Chondrocyte (in vitro differentiated cells): ENCODE measurements around the gene KIAA1549. TPM values are rescaled to one million over a fixed set of nuclear protein-coding genes. Genes with fewer than 3 reads are reported as not detected.

Experiments
- DNase-seq: peaks from one replicate; pipeline ENCODE4 v3.0.0; 2021; ENCODE audit warnings: mixed read lengths, low spot score
- H3K27ac Mint-ChIP-seq: one replicate; pipeline ENCODE4 v1.8.0; 2021; ENCODE audit warnings: mild to moderate bottlenecking, moderate library complexity, mixed read lengths; ENCODE audit not compliant: unreplicated experiment
- H3K27me3 Mint-ChIP-seq: 2 replicates; pipeline ENCODE4 v1.8.0; 2021; ENCODE audit warnings: low read depth, mixed read lengths
- H3K36me3 Mint-ChIP-seq: 2 replicates; pipeline ENCODE4 v1.8.0; 2021; ENCODE audit warnings: low read depth, mixed read lengths
- H3K4me1 Mint-ChIP-seq: 2 replicates; pipeline ENCODE4 v1.8.0; 2021; ENCODE audit warnings: low read depth, mild to moderate bottlenecking, mixed read lengths
- H3K4me3 Mint-ChIP-seq: one replicate; pipeline ENCODE4 v1.8.0; 2021; ENCODE audit warnings: mild to moderate bottlenecking, moderate library complexity, mixed read lengths; ENCODE audit not compliant: unreplicated experiment
- H3K9me3 Mint-ChIP-seq: 2 replicates; pipeline ENCODE4 v1.8.0; 2021; ENCODE audit warnings: low read depth, mixed read lengths
- CTCF ChIP-seq: fragments of 200-600 bp; sonication (generic); IDR thresholded peaks from 2 replicates; pipeline ENCODE4 v1.5.0; 2021; ENCODE audit warnings: antibody characterized with exemption, mild to moderate bottlenecking, moderate library complexity
- total RNA-seq: library from RNA; stranded (reverse); gene quantifications from 3 replicates; pipeline ENCODE4 v1.2.1, GENCODE V29; 2021

KIAA1549 gene
- total RNA-seq, 1 donor from 2014 or later = 9.2 TPM

- Mint-ChIP-seq H3K27ac (no peak overlapping the region), H3K36me3 (peaks cover 15% of the 10 kb centered on the region), H3K9me3 (no peaks in the 10 kb centered on the region), H3K27me3 (no peaks in the 10 kb centered on the region), H3K4me3 (no peak overlapping the region), H3K4me1 (peaks cover 14% of the 10 kb centered on the region)
- TF ChIP-seq CTCF = no peak
- no peak for DNase-seq
Measured at GRCh38 chr7:138902161-138902560, 79.0 kb downstream of the KIAA1549 start.

GRCh38 chr7:138900035-138900828 lies 81.0 kb downstream of the KIAA1549 start:
- H3K27me3 Mint-ChIP-seq = no peaks in the 10 kb centered on the region
- DNase-seq = no peak
- H3K4me1 Mint-ChIP-seq = peaks cover 14% of the 10 kb centered on the region
- H3K9me3 Mint-ChIP-seq = no peaks in the 10 kb centered on the region
- peaks cover 14% of the 10 kb centered on the region for H3K36me3 Mint-ChIP-seq
- H3K27ac Mint-ChIP-seq = no peak overlapping the region
- no peak overlapping the region for H3K4me3 Mint-ChIP-seq
- TF ChIP-seq CTCF = no peak

GRCh38 chr7:138898802-138899201 lies 82.4 kb downstream of the KIAA1549 start:
- no peak for DNase-seq
- Mint-ChIP-seq H3K4me1 (peaks cover 14% of the 10 kb centered on the region), H3K4me3 (no peak overlapping the region), H3K27ac (peak overlapping the region; percentile 83), H3K9me3 (no peaks in the 10 kb centered on the region), H3K36me3 (peaks cover 15% of the 10 kb centered on the region), H3K27me3 (no peaks in the 10 kb centered on the region)
- TF ChIP-seq CTCF = no peak

- peak overlapping the region; percentile 83 for H3K27ac Mint-ChIP-seq
- no peak for TF ChIP-seq CTCF
- H3K4me1 Mint-ChIP-seq = peaks cover 14% of the 10 kb centered on the region
Measured at GRCh38 chr7:138898255-138898654, 82.9 kb downstream of the KIAA1549 start.

GRCh38 chr7:138895679-138896078 lies 85.5 kb downstream of the KIAA1549 start:
- Mint-ChIP-seq H3K27ac (no peak overlapping the region), H3K27me3 (no peaks in the 10 kb centered on the region), H3K36me3 (peaks cover 6% of the 10 kb centered on the region), H3K4me3 (no peak overlapping the region), H3K4me1 (peaks cover 31% of the 10 kb centered on the region), H3K9me3 (no peaks in the 10 kb centered on the region)
- no peak for TF ChIP-seq CTCF
- no peak for DNase-seq

More at GRCh38 chr7:138898255-138898654, 82.9 kb downstream of the KIAA1549 start:
- no peak for DNase-seq
- H3K4me3 Mint-ChIP-seq = no peak overlapping the region
- H3K36me3 Mint-ChIP-seq = peaks cover 12% of the 10 kb centered on the region
- H3K27me3 Mint-ChIP-seq = no peaks in the 10 kb centered on the region
- no peaks in the 10 kb centered on the region for H3K9me3 Mint-ChIP-seq
